SU-DHL-6 (cell line): Measurements from ENCODE around the gene ST6GALNAC4.

ENCODE experiments used
- CTCF ChIP-seq: fragments of 200-600 bp; sonication (generic); IDR thresholded peaks from one replicate; pipeline ENCODE4 v1.5.1; 2017; ENCODE audit warnings: antibody characterized with exemption, mild to moderate bottlenecking, low read length, moderate library complexity; ENCODE audit not compliant: insufficient read depth, poor library complexity, severe bottlenecking
- EZH2phosphoT487 ChIP-seq: fragments of 200-600 bp; sonication (generic), shearing (Covaris generic); conservative IDR thresholded peaks from 2 replicates; pipeline ENCODE4 v1.6.1; 2018; ENCODE audit warnings: mild to moderate bottlenecking, antibody characterized with exemption, low read length, moderate library complexity, mixed read lengths

DNA sequence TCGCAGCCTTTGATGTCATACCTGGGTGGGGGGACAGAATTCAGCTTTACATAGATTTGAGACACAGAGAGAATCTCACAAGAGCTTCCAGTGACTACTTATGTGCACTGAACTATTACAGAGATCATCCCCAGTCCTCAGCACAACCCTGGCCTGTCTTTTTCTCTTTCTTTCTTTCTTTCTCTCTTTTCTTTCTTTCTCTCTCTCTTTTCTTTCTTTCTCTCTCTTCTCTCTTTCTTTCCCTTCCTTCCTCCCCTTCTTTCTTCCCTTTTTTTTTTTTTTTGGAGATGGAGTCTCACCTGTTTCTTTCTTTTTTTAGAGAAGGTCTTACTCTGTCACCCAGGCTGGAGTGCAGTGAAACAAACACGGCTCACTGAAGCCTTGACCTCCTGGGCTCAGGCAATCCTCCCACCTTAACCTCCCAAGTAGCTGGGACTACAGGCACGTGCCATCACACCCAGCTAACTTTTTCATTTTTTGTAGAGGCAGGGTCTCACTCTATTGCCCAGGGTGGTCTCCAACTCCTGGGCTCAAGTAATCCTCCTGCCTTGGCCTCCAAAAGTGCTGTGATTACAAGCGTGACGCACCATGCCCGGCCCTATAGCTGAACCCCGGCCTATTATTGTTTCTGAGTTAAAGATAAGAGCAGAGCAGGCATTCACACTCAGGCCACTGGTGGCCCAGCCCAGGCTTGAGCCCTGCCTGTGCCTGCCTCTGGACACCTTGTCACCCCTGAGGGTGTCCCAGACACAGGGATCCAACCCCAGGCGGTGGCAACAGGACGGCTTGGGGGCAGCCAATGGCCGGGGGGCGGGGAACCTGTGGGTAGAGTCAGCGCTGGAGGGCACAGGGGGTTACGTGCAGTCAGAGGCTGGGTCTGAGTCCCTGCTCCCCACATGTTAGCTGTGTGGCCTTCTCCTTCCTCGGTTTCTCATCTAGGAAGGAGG is 9.4 kb upstream of the ST6GALNAC4 start:
- TF ChIP-seq CTCF (no peak), EZH2phosphoT487 (no peak)
